A549 (cell line): ENCODE data around the gene MGME1.
A peak's percentile ranks its signal among the peaks of the same experiment; 100 is the strongest.

Experiments used
- BHLHE40 ChIP-seq: IDR thresholded peaks from 2 replicates; pipeline ENCODE4 v1.6.1; 2012; ENCODE audit warnings: low read depth, low read length, inconsistent platforms
- CHD2 ChIP-seq: fragments of 150-350 bp; IDR thresholded peaks from 2 replicates; pipeline ENCODE4 v1.6.1; 2014; ENCODE audit warnings: low read length; ENCODE audit not compliant: partially characterized antibody
- EP300 ChIP-seq, 2 experiments: fragments of >200 bp; sonication (Bioruptor Twin); formaldehyde crosslinking; IDR thresholded peaks; 2 replicates in 1 of 2; 3 replicates in 1 of 2; pipeline ENCODE4 v1.6.1; 2016 to 2017
- ESRRA ChIP-seq: fragments of 150-350 bp; IDR thresholded peaks from 2 replicates; pipeline ENCODE4 v1.6.1; 2014; ENCODE audit warnings: mild to moderate bottlenecking, low read length, borderline replicate concordance
- HDAC2 ChIP-seq: fragments of 200-600 bp; sonication (generic); IDR thresholded peaks from 2 replicates; pipeline ENCODE4 v1.6.1; 2016
- JUN ChIP-seq, 2 experiments: fragments of >200 bp; sonication (Bioruptor Twin); formaldehyde crosslinking; IDR thresholded peaks; 2 replicates in 1 of 2; 3 replicates in 1 of 2; pipeline ENCODE4 v1.6.1; 2016 to 2017
- KDM1A ChIP-seq: fragments of 200-600 bp; sonication (generic); IDR thresholded peaks from 2 replicates; pipeline ENCODE4 v1.6.1; 2016; ENCODE audit warnings: low read depth, mild to moderate bottlenecking
- NPAS2 ChIP-seq: fragments of 250-450 bp; sonication (Bioruptor Pico); IDR thresholded peaks from 2 replicates; pipeline ENCODE4 v1.8.0; 2022; ENCODE audit warnings: mild to moderate bottlenecking, moderate library complexity, borderline replicate concordance
- POLR2A ChIP-seq: IDR thresholded peaks from 2 replicates; pipeline ENCODE4 v1.6.1; 2012; ENCODE audit warnings: mild to moderate bottlenecking, low read length
- POLR2AphosphoS2 ChIP-seq: conservative IDR thresholded peaks from 2 replicates; pipeline ENCODE4 v1.6.1; 2012; ENCODE audit warnings: low read length, improper control_type of control experiment, inconsistent platforms
- TF ChIP-seq, protein P1 (sequence below): fragments of >200 bp; sonication (Bioruptor Twin); formaldehyde crosslinking; IDR thresholded peaks from 3 replicates; pipeline ENCODE4 v1.5.1; 2016
- TF ChIP-seq, protein P2 (sequence below): fragments of 150-350 bp; IDR thresholded peaks from 2 replicates; pipeline ENCODE4 v1.6.1; 2014; ENCODE audit warnings: low read depth, mild to moderate bottlenecking, low read length
- TF ChIP-seq, protein P3 (sequence below): IDR thresholded peaks from 2 replicates; pipeline ENCODE4 v1.6.1; 2012; ENCODE audit warnings: low read depth, borderline replicate concordance
- TF ChIP-seq, protein P4 (sequence below): fragments of 250-450 bp; sonication (Bioruptor Pico); IDR thresholded peaks from 2 replicates; pipeline ENCODE4 v1.5.0; 2021; ENCODE audit warnings: mild to moderate bottlenecking, moderate library complexity, borderline replicate concordance

- TF ChIP-seq, protein P1, sequence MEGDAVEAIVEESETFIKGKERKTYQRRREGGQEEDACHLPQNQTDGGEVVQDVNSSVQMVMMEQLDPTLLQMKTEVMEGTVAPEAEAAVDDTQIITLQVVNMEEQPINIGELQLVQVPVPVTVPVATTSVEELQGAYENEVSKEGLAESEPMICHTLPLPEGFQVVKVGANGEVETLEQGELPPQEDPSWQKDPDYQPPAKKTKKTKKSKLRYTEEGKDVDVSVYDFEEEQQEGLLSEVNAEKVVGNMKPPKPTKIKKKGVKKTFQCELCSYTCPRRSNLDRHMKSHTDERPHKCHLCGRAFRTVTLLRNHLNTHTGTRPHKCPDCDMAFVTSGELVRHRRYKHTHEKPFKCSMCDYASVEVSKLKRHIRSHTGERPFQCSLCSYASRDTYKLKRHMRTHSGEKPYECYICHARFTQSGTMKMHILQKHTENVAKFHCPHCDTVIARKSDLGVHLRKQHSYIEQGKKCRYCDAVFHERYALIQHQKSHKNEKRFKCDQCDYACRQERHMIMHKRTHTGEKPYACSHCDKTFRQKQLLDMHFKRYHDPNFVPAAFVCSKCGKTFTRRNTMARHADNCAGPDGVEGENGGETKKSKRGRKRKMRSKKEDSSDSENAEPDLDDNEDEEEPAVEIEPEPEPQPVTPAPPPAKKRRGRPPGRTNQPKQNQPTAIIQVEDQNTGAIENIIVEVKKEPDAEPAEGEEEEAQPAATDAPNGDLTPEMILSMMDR, result no peak
- no peak for TF ChIP-seq NPAS2
- TF ChIP-seq POLR2A, result no peak
- TF ChIP-seq, protein P2, sequence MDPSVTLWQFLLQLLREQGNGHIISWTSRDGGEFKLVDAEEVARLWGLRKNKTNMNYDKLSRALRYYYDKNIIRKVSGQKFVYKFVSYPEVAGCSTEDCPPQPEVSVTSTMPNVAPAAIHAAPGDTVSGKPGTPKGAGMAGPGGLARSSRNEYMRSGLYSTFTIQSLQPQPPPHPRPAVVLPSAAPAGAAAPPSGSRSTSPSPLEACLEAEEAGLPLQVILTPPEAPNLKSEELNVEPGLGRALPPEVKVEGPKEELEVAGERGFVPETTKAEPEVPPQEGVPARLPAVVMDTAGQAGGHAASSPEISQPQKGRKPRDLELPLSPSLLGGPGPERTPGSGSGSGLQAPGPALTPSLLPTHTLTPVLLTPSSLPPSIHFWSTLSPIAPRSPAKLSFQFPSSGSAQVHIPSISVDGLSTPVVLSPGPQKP, result no peak
- TF ChIP-seq, protein P3, sequence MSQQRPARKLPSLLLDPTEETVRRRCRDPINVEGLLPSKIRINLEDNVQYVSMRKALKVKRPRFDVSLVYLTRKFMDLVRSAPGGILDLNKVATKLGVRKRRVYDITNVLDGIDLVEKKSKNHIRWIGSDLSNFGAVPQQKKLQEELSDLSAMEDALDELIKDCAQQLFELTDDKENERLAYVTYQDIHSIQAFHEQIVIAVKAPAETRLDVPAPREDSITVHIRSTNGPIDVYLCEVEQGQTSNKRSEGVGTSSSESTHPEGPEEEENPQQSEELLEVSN, result no peak
- TF ChIP-seq CHD2, result no peak
- TF ChIP-seq EP300 (IDR thresholded peaks at IDR 0.05), result no peak
- no peak for TF ChIP-seq POLR2AphosphoS2
- no peak for TF ChIP-seq KDM1A
- TF ChIP-seq HDAC2, result no peak
- TF ChIP-seq ESRRA, result no peak
- TF ChIP-seq BHLHE40, result no peak
- peak in 1 of 2 experiments; percentile 23; a peak in 1 of 5 replicates for TF ChIP-seq JUN (IDR thresholded peaks at IDR 0.05)
- TF ChIP-seq, protein P4, sequence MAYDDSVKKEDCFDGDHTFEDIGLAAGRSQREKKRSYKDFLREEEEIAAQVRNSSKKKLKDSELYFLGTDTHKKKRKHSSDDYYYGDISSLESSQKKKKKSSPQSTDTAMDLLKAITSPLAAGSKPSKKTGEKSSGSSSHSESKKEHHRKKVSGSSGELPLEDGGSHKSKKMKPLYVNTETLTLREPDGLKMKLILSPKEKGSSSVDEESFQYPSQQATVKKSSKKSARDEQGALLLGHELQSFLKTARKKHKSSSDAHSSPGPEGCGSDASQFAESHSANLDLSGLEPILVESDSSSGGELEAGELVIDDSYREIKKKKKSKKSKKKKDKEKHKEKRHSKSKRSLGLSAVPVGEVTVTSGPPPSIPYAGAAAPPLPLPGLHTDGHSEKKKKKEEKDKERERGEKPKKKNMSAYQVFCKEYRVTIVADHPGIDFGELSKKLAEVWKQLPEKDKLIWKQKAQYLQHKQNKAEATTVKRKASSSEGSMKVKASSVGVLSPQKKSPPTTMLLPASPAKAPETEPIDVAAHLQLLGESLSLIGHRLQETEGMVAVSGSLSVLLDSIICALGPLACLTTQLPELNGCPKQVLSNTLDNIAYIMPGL (CRISPR knock-in tag), result no peak
Measured at GRCh38 chr20:17947474-17947815, 21.4 kb upstream of the MGME1 start.
